HepG2 (cell line): ENCODE measurements around the gene NRK. TPM values are rescaled to one million over a fixed set of nuclear protein-coding genes. Genes with fewer than 3 reads are reported as not detected.
A peak's percentile ranks its signal among the peaks of the same experiment; 100 is the strongest.

Experiments
- HNRNPL ChIP-seq: fragments of 200-400 bp; formaldehyde crosslinking; IDR thresholded peaks from 2 replicates; pipeline ENCODE4 v1.6.1; 2017; ENCODE audit warnings: mild to moderate bottlenecking, low read depth, low read length
- IRX3 ChIP-seq: sonication (generic); formaldehyde crosslinking; IDR thresholded peaks from 2 replicates; pipeline ENCODE4 v1.8.1; 2023; ENCODE audit warnings: mild to moderate bottlenecking, low read depth, missing genetic modification reagents, borderline replicate concordance
- POGZ ChIP-seq: sonication (generic); formaldehyde crosslinking; IDR thresholded peaks from 2 replicates; pipeline ENCODE4 v1.4.0; 2020; ENCODE audit warnings: mild to moderate bottlenecking, missing genetic modification reagents
- RELA ChIP-seq: sonication (generic); formaldehyde crosslinking; IDR thresholded peaks from 2 replicates; pipeline ENCODE4 v1.4.0; 2020; ENCODE audit warnings: missing genetic modification reagents
- TCF7L2 ChIP-seq: IDR thresholded peaks from 2 replicates; pipeline ENCODE4 v1.6.1; 2011; ENCODE audit warnings: mild to moderate bottlenecking, low read depth, low read length, moderate library complexity
- ZBTB4 ChIP-seq: sonication (generic); formaldehyde crosslinking; IDR thresholded peaks from 2 replicates; pipeline ENCODE4 v1.4.0; 2020; ENCODE audit warnings: missing genetic modification reagents, mild to moderate bottlenecking, borderline replicate concordance
- ZNF18 ChIP-seq: sonication (generic); formaldehyde crosslinking; IDR thresholded peaks from 2 replicates; pipeline ENCODE4 v1.8.0; 2022; ENCODE audit warnings: mild to moderate bottlenecking, missing genetic modification reagents; ENCODE audit not compliant: insufficient replicate concordance
- ZNF343 ChIP-seq: sonication (generic); formaldehyde crosslinking; IDR thresholded peaks from 2 replicates; pipeline ENCODE4 v1.4.0; 2020; ENCODE audit warnings: mild to moderate bottlenecking, missing genetic modification reagents
- ZNF383 ChIP-seq: sonication (generic); formaldehyde crosslinking; IDR thresholded peaks from 2 replicates; pipeline ENCODE4 v1.4.0; 2020; ENCODE audit warnings: missing genetic modification reagents, mild to moderate bottlenecking, borderline replicate concordance
- ZNF407 ChIP-seq: sonication (generic); formaldehyde crosslinking; IDR thresholded peaks from one replicate; pipeline ENCODE4 v1.5.1; 2020; ENCODE audit warnings: mild to moderate bottlenecking, missing genetic modification reagents; ENCODE audit errors: not compliant biosample characterization
- ZNF512 ChIP-seq: sonication (generic); formaldehyde crosslinking; IDR thresholded peaks from 2 replicates; pipeline ENCODE4 v1.4.0; 2020; ENCODE audit warnings: mild to moderate bottlenecking, missing genetic modification reagents
- ZNF83 ChIP-seq: sonication (generic); formaldehyde crosslinking; IDR thresholded peaks from 2 replicates; pipeline ENCODE4 v1.4.0; 2020; ENCODE audit warnings: missing genetic modification reagents, mild to moderate bottlenecking, borderline replicate concordance
- polyA plus RNA-seq, 8 experiments: library from polyadenylated mRNA; depleted of rRNA in 3 of 8; stranded (reverse) in 7 of 8; unstranded in 1 of 8; fragments of >200 nt; fragmentation: Illumina TruSeq in 4 of 8; extraction: Trizol in 4 of 8; gene quantifications; 2 replicates each; pipeline versions ENCODE4 v1.2.1 to v1.2.3, GENCODE V29; 2011 to 2016; ENCODE audit warnings: low read depth in 4 of 8, missing spikeins in 1 of 8, mixed read lengths in 1 of 8; ENCODE audit not compliant: insufficient read depth in 1 of 8
- total RNA-seq, 5 experiments: library from RNA; depleted of rRNA; stranded (reverse); fragments of >200 nt; fragmentation: Illumina TruSeq; extraction: Trizol; gene quantifications; 2 replicates each; pipeline ENCODE4 v1.2.3, GENCODE V29; 2016; ENCODE audit warnings: low read depth in 1 of 5

NRK gene
- total and polyA plus RNA-seq, 2 of the 13 experiments (the other 11 are each of a cell fraction or from before 2014, with no cell fraction given): not detected

- TF ChIP-seq ZNF407 (CRISPR knock-in tag) (no peak), HNRNPL (no peak), ZBTB4 (CRISPR knock-in tag) (no peak), TCF7L2 (no peak; the same call in 1 of the 2 replicates), ZNF343 (CRISPR knock-in tag) (no peak), RELA (no peak), ZNF83 (CRISPR knock-in tag) (no peak), POGZ (CRISPR knock-in tag) (peak; percentile 64), ZNF383 (no peak), ZNF512 (CRISPR knock-in tag) (no peak), ZNF18 (no peak), IRX3 (no peak)
Observed at GRCh38 chrX:106007815-106008214, 185.5 kb downstream of the NRK start (continued).
